Smooth muscle cell (in vitro differentiated cells): ENCODE measurements around the gene UBTF. TPM values are rescaled to one million over a fixed set of nuclear protein-coding genes. Genes with fewer than 3 reads are reported as not detected.

ENCODE experiments used
- DNase-seq: peaks from one replicate; lab custom pipeline; 2025; ENCODE audit not compliant: unreplicated experiment; lab: John Stamatoyannopoulos, UW
- H2AFZ ChIP-seq: fragments of 200-600 bp; sonication (generic); 2 replicates; pipeline ENCODE4 v1.6.0; 2016; ENCODE audit warnings: antibody characterized with exemption, low read depth, mild to moderate bottlenecking
- H3F3A ChIP-seq: fragments of 200-600 bp; sonication (generic); 2 replicates; pipeline ENCODE4 v1.6.0; 2017; ENCODE audit warnings: antibody characterized with exemption, low read depth
- H3K27ac ChIP-seq: fragments of 200-600 bp; sonication (generic); 2 replicates; pipeline ENCODE4 v1.5.1; 2016; ENCODE audit warnings: low read depth, mild to moderate bottlenecking
- H3K27me3 ChIP-seq: fragments of 200-600 bp; sonication (generic); 2 replicates; pipeline ENCODE4 v1.6.1; 2016; ENCODE audit warnings: low read depth, mild to moderate bottlenecking
- H3K36me3 ChIP-seq: fragments of 200-600 bp; sonication (generic); 2 replicates; pipeline ENCODE4 v1.5.1; 2016; ENCODE audit warnings: low read depth
- H3K4me1 ChIP-seq: fragments of 200-600 bp; sonication (generic); 2 replicates; pipeline ENCODE4 v1.5.1; 2016; ENCODE audit warnings: low read depth
- H3K4me2 ChIP-seq: fragments of 200-600 bp; sonication (generic); 2 replicates; pipeline ENCODE4 v1.6.0; 2016; ENCODE audit warnings: mild to moderate bottlenecking
- H3K4me3 ChIP-seq: fragments of 200-600 bp; sonication (generic); 2 replicates; pipeline ENCODE4 v1.5.1; 2016; ENCODE audit warnings: mild to moderate bottlenecking
- H3K79me2 ChIP-seq: fragments of 200-600 bp; sonication (generic); 2 replicates; pipeline ENCODE4 v1.6.0; 2016; ENCODE audit warnings: low read depth, mild to moderate bottlenecking
- H3K9ac ChIP-seq: fragments of 200-600 bp; sonication (generic); 2 replicates; pipeline ENCODE4 v1.6.0; 2016; ENCODE audit warnings: low read depth
- H3K9me3 ChIP-seq: fragments of 200-600 bp; sonication (generic); replicated peaks from 2 replicates; pipeline ENCODE4 v1.5.1; 2016; ENCODE audit warnings: low read depth
- H4K20me1 ChIP-seq: fragments of 200-600 bp; sonication (generic); 2 replicates; pipeline ENCODE4 v1.6.0; 2016; ENCODE audit warnings: low read depth
- WGBS: methylation state at CpG from one replicate; pipeline ENCODE4 v1.1.7; 2016; ENCODE audit warnings: low lambda C conversion rate; 5-methylcytosine and 5-hydroxymethylcytosine counted together
- polyA plus RNA-seq: library from polyadenylated mRNA; unstranded; fragments of >200 nt; fragmentation: Nextera tagmentation; extraction: Ambion mirVana; gene quantifications from 2 replicates; pipeline ENCODE4 v1.2.1, GENCODE V29; 2016
- total RNA-seq: library from RNA; depleted of rRNA; stranded (reverse); fragments of >200 nt; gene quantifications from 2 replicates; pipeline ENCODE4 v1.2.3, GENCODE V29; 2014
- TF ChIP-seq, protein P1 (sequence below): fragments of 200-600 bp; sonication (generic); IDR thresholded peaks from 2 replicates; pipeline ENCODE4 v1.5.1; 2017; ENCODE audit warnings: borderline replicate concordance, mild to moderate bottlenecking, antibody characterized with exemption; ENCODE audit not compliant: insufficient read depth, poor library complexity, severe bottlenecking

UBTF gene
- total and polyA plus RNA-seq, 2 experiments from 2014 or later, result 18.2 to 22.1 TPM

DNA sequence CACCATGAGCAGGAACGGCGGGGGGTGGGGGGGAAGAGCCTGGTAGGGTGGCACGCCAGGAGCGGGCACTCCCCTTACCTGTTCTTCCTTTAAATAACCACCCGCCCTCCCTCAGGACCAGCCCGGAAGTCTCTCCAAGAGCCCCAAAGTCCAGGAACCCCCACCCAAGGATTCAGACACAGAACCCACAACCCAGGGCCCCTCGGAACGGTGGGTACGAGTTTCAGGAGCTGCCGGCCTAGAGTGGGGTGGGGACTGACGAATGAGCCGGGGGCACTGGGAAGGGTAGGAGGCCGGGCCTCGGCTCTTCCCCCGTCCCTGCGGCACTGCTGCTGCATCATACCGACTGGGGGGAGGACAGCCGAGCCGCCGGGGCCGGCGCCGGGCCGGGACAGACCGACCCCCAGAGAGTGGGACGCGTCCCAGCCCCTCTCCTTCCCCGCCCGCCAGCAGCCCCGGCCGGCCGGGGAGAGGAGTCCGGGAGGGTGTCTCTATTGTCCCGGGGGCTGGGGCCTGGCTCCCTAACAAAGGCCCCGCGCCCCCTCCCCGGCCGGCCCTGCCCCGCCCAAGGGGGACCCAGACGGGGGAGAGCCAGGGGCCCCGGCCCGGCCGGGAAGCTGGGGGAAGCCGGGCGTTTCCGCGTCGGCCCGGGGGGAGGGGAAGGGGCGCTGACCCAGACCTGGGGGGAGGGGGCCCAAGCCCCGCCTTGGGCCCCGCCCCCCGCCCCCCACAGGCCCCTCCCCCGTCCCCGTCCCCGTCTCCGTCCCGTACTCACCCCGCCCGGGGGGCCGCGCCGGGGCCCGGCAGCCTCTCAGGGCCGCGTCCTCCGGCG, 20.5 kb downstream of the UBTF start:
- Histone ChIP-seq H2AFZ (no peak overlapping the region), H3K36me3 (no peaks in the 10 kb centered on the region)

DNA sequence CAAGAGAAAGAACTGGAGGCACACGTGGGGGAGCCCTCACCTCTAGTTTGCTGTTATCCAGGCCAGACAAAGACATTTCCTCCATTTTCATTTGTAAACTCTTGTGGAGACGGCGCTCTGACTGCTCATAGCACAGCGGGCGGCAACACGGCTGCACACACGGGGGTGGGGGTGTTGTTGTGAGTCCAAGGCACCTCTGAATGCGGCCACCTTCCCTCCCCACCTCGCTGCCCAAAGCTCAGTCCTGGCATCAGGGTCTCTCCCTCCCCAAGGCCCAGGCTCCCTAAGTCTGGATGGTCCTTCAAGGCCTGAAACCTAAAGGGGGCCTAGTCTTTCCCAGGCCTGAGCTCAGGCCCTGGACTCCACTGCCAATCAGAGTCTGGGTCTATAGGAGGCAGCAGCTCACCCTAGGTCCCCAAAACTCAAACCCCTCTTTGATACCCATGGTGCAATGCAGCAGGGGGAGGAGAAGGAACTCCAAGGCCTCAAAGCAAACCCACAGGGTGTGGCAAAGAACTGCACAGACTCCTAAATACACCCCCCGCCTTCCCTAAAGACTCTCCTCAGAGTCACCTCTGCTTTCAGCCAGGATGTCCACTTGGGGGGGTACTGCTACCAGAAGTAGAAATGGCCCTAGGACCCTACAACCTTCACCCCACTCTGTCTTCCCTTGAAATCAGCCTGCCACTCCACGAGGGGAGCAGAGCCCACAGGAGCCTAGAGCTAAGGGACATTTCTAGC, 21.3 kb downstream of the UBTF start:
- Histone ChIP-seq H2AFZ (no peak overlapping the region), H3K27ac (peak overlapping the region; percentile 94), H3K9me3 (no peaks in the 10 kb centered on the region), H4K20me1 (no peaks in the 10 kb centered on the region), H3K36me3 (no peaks in the 10 kb centered on the region), H3F3A (peaks cover 4% of the 10 kb centered on the region), H3K4me1 (peaks cover 10% of the 10 kb centered on the region), H3K4me3 (peak overlapping the region; percentile 99), H3K27me3 (no peaks in the 10 kb centered on the region), H3K79me2 (peaks cover 35% of the 10 kb centered on the region), H3K9ac (peak overlapping the region; percentile 98), H3K4me2 (peak overlapping the region; percentile 90)
- TF ChIP-seq, protein P1, sequence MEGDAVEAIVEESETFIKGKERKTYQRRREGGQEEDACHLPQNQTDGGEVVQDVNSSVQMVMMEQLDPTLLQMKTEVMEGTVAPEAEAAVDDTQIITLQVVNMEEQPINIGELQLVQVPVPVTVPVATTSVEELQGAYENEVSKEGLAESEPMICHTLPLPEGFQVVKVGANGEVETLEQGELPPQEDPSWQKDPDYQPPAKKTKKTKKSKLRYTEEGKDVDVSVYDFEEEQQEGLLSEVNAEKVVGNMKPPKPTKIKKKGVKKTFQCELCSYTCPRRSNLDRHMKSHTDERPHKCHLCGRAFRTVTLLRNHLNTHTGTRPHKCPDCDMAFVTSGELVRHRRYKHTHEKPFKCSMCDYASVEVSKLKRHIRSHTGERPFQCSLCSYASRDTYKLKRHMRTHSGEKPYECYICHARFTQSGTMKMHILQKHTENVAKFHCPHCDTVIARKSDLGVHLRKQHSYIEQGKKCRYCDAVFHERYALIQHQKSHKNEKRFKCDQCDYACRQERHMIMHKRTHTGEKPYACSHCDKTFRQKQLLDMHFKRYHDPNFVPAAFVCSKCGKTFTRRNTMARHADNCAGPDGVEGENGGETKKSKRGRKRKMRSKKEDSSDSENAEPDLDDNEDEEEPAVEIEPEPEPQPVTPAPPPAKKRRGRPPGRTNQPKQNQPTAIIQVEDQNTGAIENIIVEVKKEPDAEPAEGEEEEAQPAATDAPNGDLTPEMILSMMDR, result no peak
- no peak for DNase-seq
- 80% methylated on average over 11 of the region's 11 CpGs for WGBS

More for the DNA sequence above, 20.5 kb downstream of the UBTF start:
- Histone ChIP-seq H3K79me2 (peaks cover 35% of the 10 kb centered on the region), H3K9me3 (no peaks in the 10 kb centered on the region), H3K9ac (peak overlapping the region; percentile 98), H4K20me1 (no peaks in the 10 kb centered on the region), H3K4me2 (peak overlapping the region; percentile 90), H3F3A (peaks cover 4% of the 10 kb centered on the region), H3K27me3 (no peaks in the 10 kb centered on the region), H3K27ac (peak overlapping the region; percentile 94), H3K4me1 (peaks cover 10% of the 10 kb centered on the region), H3K4me3 (peak overlapping the region; percentile 99)
- WGBS, result 3% methylated on average over 23 of the region's 68 CpGs
- TF ChIP-seq, protein P1, result no peak
- peak; percentile 71 for DNase-seq

DNA sequence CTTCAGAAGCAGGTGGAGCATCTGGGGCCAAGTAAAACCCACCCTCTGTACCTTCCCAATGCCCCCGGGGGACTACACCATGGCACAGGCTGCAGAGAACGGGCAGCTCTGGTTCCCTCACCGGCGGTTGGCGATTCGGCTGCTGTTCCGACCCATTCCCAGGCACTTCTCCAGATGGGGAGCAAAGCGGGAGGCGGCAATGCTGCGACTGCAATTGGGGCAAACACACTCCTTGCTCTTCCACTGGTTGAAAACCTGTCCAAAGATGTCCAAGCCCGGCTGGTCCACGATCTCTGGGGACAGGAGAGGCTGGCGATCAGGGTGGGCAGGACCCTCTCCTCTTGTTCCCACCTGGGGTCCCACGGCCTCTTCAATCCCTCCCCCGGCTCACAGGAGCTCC, 22.4 kb downstream of the UBTF start:
- peaks cover 10% of the 10 kb centered on the region for H3K4me1 ChIP-seq
- no peak overlapping the region for H2AFZ ChIP-seq
- no peak overlapping the region for H3K4me3 ChIP-seq
- no peaks in the 10 kb centered on the region for H3K9me3 ChIP-seq
- peaks cover 4% of the 10 kb centered on the region for H3F3A ChIP-seq
- peak overlapping the region; percentile 94 for H3K27ac ChIP-seq
- DNase-seq, result no peak
- peaks cover 35% of the 10 kb centered on the region for H3K79me2 ChIP-seq
- peak overlapping the region; percentile 90 for H3K4me2 ChIP-seq
- TF ChIP-seq, protein P1, result no peak
- 96% methylated on average over 15 of the region's 15 CpGs for WGBS
- no peaks in the 10 kb centered on the region for H3K27me3 ChIP-seq
- no peaks in the 10 kb centered on the region for H4K20me1 ChIP-seq
- no peak overlapping the region for H3K9ac ChIP-seq
- no peaks in the 10 kb centered on the region for H3K36me3 ChIP-seq
